HepG2 (cell line): ENCODE measurements around the gene FSD1. TPM values are rescaled to one million over a fixed set of nuclear protein-coding genes. Genes with fewer than 3 reads are reported as not detected.

Source experiments
- ATAC-seq: fragments of 200-7000 bp; cut with Tn5 transposase; 3 replicates; pipeline ENCODE4 v1.9.1; 2020; ENCODE audit warnings: mild to moderate bottlenecking, moderate library complexity
- BruUV-seq: library from RNA; stranded (reverse); fragments of 400-500 nt; replicated peaks from 2 replicates; lab custom pipeline; 2021; lab: Mats Ljungman, UMichigan
- CTCF ChIA-PET: fragments of 300-600 bp; formaldehyde crosslinking; extraction: SDS; loops from one replicate; lab custom pipeline; 2021; ENCODE audit warnings: low total read pairs, inconsistent platforms, low intra/inter-chr PET ratio; lab: Yijun Ruan, JAX
- POLR2A ChIA-PET: fragments of 350-600 bp; sonication (Branson Sonifier 250); formaldehyde crosslinking; loops from one replicate; lab custom pipeline; 2020; ENCODE audit warnings: antibody characterized with exemption, inconsistent platforms; lab: Yijun Ruan, JAX
- DNase-seq: peaks from one replicate; pipeline ENCODE4 v3.0.0-alpha.2; 2015; ENCODE audit warnings: low spot score
- FAIRE-seq: peaks from 3 replicates; lab custom pipeline; 2011; peaks lifted over from hg19 to GRCh38; lab: Jason Lieb, UNC
- H2AFZ ChIP-seq: one replicate; pipeline ENCODE4 v1.6.1; 2011; ENCODE audit warnings: low read length, inconsistent platforms
- H3K27ac ChIP-seq: fragments of 300-600 bp; 3 replicates; pipeline ENCODE4 v1.8.0; 2011; ENCODE audit warnings: mixed run types, mild to moderate bottlenecking, mixed read lengths, low read length, inconsistent platforms; ENCODE audit not compliant: insufficient read depth; ENCODE audit errors: extremely low read length
- H3K27me3 ChIP-seq, 2 experiments: fragments of 200-600 bp in 1 of 2; 2 replicates in 1 of 2; 3 replicates in 1 of 2; pipeline versions ENCODE4 v1.6.0 to v1.8.0; 2011; ENCODE audit warnings: low read length in 2 of 2, mild to moderate bottlenecking in 2 of 2, moderate library complexity in 2 of 2, inconsistent platforms in 1 of 2; ENCODE audit not compliant: insufficient read depth in 2 of 2, control insufficient read depth in 1 of 2
- H3K36me3 ChIP-seq, 2 experiments: fragments of 200-600 bp in 1 of 2; replicated peaks in 1 of 2; 2 replicates in 1 of 2; 3 replicates in 1 of 2; pipeline versions ENCODE4 v1.5.1 to v1.8.0; 2011; ENCODE audit warnings: low read length in 2 of 2, inconsistent platforms in 1 of 2; ENCODE audit not compliant: insufficient read depth in 2 of 2, control insufficient read depth in 1 of 2
- H3K4me1 ChIP-seq: 2 replicates; pipeline ENCODE4 v1.5.1; 2012; ENCODE audit warnings: low read length, inconsistent platforms; ENCODE audit not compliant: insufficient read depth
- H3K4me2 ChIP-seq: 2 replicates; pipeline ENCODE4 v1.6.0; 2011; ENCODE audit warnings: low read depth, low read length, inconsistent platforms
- H3K4me3 ChIP-seq, 3 experiments: fragments of 200-600 bp in 1 of 3; sonication (generic), shearing (Covaris generic) in 1 of 3; replicated peaks in 1 of 3; 2 replicates each; pipeline ENCODE4 v1.5.1; 2011 to 2016; ENCODE audit warnings: low read length in 3 of 3, inconsistent platforms in 2 of 3, low read depth in 2 of 3, mild to moderate bottlenecking in 2 of 3, control low read depth in 1 of 3, mixed read lengths in 1 of 3; ENCODE audit not compliant: insufficient read depth in 1 of 3
- H3K79me2 ChIP-seq: one replicate; pipeline ENCODE4 v1.6.1; 2011; ENCODE audit warnings: low read length, inconsistent platforms; ENCODE audit not compliant: insufficient read depth
- H3K9ac ChIP-seq: 2 replicates; pipeline ENCODE4 v1.6.0; 2011; ENCODE audit warnings: mild to moderate bottlenecking, low read depth, low read length, inconsistent platforms; ENCODE audit not compliant: insufficient read depth
- H3K9me3 ChIP-seq: 2 replicates; pipeline ENCODE4 v1.5.1; 2012; ENCODE audit warnings: mild to moderate bottlenecking, low read length
- H4K20me1 ChIP-seq: 2 replicates; pipeline ENCODE4 v1.6.0; 2011; ENCODE audit warnings: inconsistent platforms, mild to moderate bottlenecking, low read length, moderate library complexity; ENCODE audit not compliant: insufficient read depth
- DMTF1 ChIP-seq: sonication (generic); formaldehyde crosslinking; IDR thresholded peaks from 2 replicates; pipeline ENCODE4 v1.4.0; 2020; ENCODE audit warnings: mild to moderate bottlenecking, missing genetic modification reagents
- NFATC3 ChIP-seq: sonication (generic); formaldehyde crosslinking; IDR thresholded peaks from 2 replicates; pipeline ENCODE4 v1.5.1; 2020; ENCODE audit warnings: mild to moderate bottlenecking, missing genetic modification reagents
- SNAI1 ChIP-seq: sonication (generic); formaldehyde crosslinking; IDR thresholded peaks from 2 replicates; pipeline ENCODE4 v1.5.0; 2020; ENCODE audit warnings: mild to moderate bottlenecking, missing genetic modification reagents, borderline replicate concordance
- ZBTB39 ChIP-seq: sonication (generic); formaldehyde crosslinking; IDR thresholded peaks from 2 replicates; pipeline ENCODE4 v1.5.0; 2020; ENCODE audit warnings: missing genetic modification reagents
- ZNF557 ChIP-seq: sonication (generic); formaldehyde crosslinking; IDR thresholded peaks from 2 replicates; pipeline ENCODE4 v1.4.0; 2020; ENCODE audit warnings: missing genetic modification reagents
- WGBS: methylation state at CpG from one replicate; pipeline ENCODE4 v1.1.6; 2017; ENCODE audit warnings: low lambda C conversion rate; 5-methylcytosine and 5-hydroxymethylcytosine counted together
- in situ Hi-C: cut with HindIII; loops from 2 replicates; pipeline ENCODE4 v1.10.0; 2017; ENCODE audit warnings: low pct_unique_long_range_greater_than_20kb; ENCODE audit not compliant: extremely low pct_ligation_motif_present
- intact Hi-C: fragments of 100-400 bp; cut with micrococcal nuclease; formaldehyde crosslinking; loops from one replicate; pipeline ENCODE4 v1.10.0; 2022; ENCODE audit not compliant: unreplicated experiment
- polyA plus RNA-seq, 8 experiments: library from polyadenylated mRNA; depleted of rRNA in 3 of 8; stranded (reverse) in 7 of 8; unstranded in 1 of 8; fragments of >200 nt; fragmentation: Illumina TruSeq in 4 of 8; extraction: Trizol in 4 of 8; gene quantifications; 2 replicates each; pipeline versions ENCODE4 v1.2.1 to v1.2.3, GENCODE V29; 2011 to 2016; ENCODE audit warnings: low read depth in 4 of 8, missing spikeins in 1 of 8, mixed read lengths in 1 of 8; ENCODE audit not compliant: insufficient read depth in 1 of 8
- total RNA-seq, 5 experiments: library from RNA; depleted of rRNA; stranded (reverse); fragments of >200 nt; fragmentation: Illumina TruSeq; extraction: Trizol; gene quantifications; 2 replicates each; pipeline ENCODE4 v1.2.3, GENCODE V29; 2016; ENCODE audit warnings: low read depth in 1 of 5
- TF ChIP-seq, protein P1 (sequence below): IDR thresholded peaks from 2 replicates; pipeline ENCODE4 v1.6.1; 2016
- TF ChIP-seq, protein P2 (sequence below): sonication (generic); formaldehyde crosslinking; IDR thresholded peaks from 2 replicates; pipeline ENCODE4 v1.4.0; 2020; ENCODE audit warnings: missing genetic modification reagents

The FSD1 gene
- total and polyA plus RNA-seq, 2 of the 13 experiments (the other 11 are each of a cell fraction or from before 2014, with no cell fraction given) = 0.29 to 0.66 TPM

DNA sequence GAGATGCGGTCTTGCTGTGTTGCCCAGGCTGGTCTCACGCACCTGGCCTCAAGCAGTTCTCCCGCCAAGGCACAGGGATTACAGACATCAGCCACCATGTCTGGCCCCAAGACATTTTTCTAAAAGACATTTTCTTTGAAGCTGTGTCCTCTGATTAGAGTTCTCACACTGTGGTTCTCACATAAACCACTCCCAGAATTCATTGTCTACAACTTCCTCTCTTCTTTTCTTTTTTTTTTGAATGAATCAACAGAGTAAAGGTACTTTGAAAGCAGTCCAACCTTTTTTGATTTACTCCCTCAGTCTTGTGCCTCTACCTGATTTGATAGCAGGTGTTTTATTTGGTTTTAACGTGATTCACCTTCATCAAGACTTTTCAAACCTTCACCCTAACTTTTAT, 39.6 kb upstream of the FSD1 start:
- H3K79me2 ChIP-seq = no peaks in the 10 kb centered on the region
- DNase-seq = no peak
- H3K36me3 ChIP-seq = peaks cover 11 to 22% of the 10 kb centered on the region in 2 experiments; a peak in 4 of 5 replicates
- POLR2A ChIA-PET = interaction anchor here (1.7 kb wide), 1 partner anchor 78 kb away, joined by 3 read pairs; no protein-coding TSS in a partner anchor
- no peak for FAIRE-seq
- H4K20me1 ChIP-seq = no peaks in the 10 kb centered on the region
- no peak overlapping the region for H3K4me3 ChIP-seq
- intact Hi-C loops (loop anchor here (5.0 kb wide), 1 partner anchor 137 kb away; the partner anchor contains the start of genes CHAF1A and SH3GL1), in situ Hi-C loops (loop anchor here (5.0 kb wide), 1 partner anchor 87 kb away; no protein-coding TSS in a partner anchor)
- H3K4me2 ChIP-seq = no peak overlapping the region
- CTCF ChIA-PET = no interaction called here
- no peak overlapping the region for H2AFZ ChIP-seq
- no peak overlapping the region for H3K9ac ChIP-seq
- H3K4me1 ChIP-seq = peaks cover 20% of the 10 kb centered on the region
- H3K9me3 ChIP-seq = no peaks in the 10 kb centered on the region
- H3K27me3 ChIP-seq = no peaks in the 10 kb centered on the region
- H3K27ac ChIP-seq = no peak overlapping the region
- WGBS = 89% methylated on average over 4 of the region's 4 CpGs
- ATAC-seq = no peak
- BruUV-seq = no TSS peak
- TF ChIP-seq ZBTB39 (CRISPR knock-in tag) = no peak
- no peak for TF ChIP-seq NFATC3 (CRISPR knock-in tag)
- no peak for TF ChIP-seq DMTF1 (CRISPR knock-in tag)
- TF ChIP-seq, protein P1, sequence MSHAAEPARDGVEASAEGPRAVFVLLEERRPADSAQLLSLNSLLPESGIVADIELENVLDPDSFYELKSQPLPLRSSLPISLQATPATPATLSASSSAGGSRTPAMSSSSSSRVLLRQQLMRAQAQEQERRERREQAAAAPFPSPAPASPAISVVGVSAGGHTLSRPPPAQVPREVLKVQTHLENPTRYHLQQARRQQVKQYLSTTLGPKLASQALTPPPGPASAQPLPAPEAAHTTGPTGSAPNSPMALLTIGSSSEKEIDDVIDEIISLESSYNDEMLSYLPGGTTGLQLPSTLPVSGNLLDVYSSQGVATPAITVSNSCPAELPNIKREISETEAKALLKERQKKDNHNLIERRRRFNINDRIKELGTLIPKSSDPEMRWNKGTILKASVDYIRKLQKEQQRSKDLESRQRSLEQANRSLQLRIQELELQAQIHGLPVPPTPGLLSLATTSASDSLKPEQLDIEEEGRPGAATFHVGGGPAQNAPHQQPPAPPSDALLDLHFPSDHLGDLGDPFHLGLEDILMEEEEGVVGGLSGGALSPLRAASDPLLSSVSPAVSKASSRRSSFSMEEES (CRISPR knock-in tag) = no peak
- TF ChIP-seq SNAI1 (CRISPR knock-in tag) = no peak
- no peak for TF ChIP-seq ZNF557 (CRISPR knock-in tag)
- TF ChIP-seq, protein P2, sequence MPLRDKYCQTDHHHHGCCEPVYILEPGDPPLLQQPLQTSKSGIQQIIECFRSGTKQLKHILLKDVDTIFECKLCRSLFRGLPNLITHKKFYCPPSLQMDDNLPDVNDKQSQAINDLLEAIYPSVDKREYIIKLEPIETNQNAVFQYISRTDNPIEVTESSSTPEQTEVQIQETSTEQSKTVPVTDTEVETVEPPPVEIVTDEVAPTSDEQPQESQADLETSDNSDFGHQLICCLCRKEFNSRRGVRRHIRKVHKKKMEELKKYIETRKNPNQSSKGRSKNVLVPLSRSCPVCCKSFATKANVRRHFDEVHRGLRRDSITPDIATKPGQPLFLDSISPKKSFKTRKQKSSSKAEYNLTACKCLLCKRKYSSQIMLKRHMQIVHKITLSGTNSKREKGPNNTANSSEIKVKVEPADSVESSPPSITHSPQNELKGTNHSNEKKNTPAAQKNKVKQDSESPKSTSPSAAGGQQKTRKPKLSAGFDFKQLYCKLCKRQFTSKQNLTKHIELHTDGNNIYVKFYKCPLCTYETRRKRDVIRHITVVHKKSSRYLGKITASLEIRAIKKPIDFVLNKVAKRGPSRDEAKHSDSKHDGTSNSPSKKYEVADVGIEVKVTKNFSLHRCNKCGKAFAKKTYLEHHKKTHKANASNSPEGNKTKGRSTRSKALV = no peak
